HepG2 (cell line): ENCODE measurements around the gene POU2F2. TPM values are rescaled to one million over a fixed set of nuclear protein-coding genes. Genes with fewer than 3 reads are reported as not detected.
A peak's percentile ranks its signal among the peaks of the same experiment; 100 is the strongest.

Source experiments
- DMTF1 ChIP-seq: sonication (generic); formaldehyde crosslinking; IDR thresholded peaks from 2 replicates; pipeline ENCODE4 v1.4.0; 2020; ENCODE audit warnings: mild to moderate bottlenecking, missing genetic modification reagents
- HES4 ChIP-seq: sonication (generic); formaldehyde crosslinking; IDR thresholded peaks from 2 replicates; pipeline ENCODE4 v1.9.0; 2021; ENCODE audit warnings: mild to moderate bottlenecking, missing genetic modification reagents, borderline replicate concordance
- KAT2B ChIP-seq: fragments of 150-350 bp; IDR thresholded peaks from 2 replicates; pipeline ENCODE4 v1.6.1; 2014; ENCODE audit warnings: low read depth, low read length, borderline replicate concordance
- KAT8 ChIP-seq: IDR thresholded peaks from 2 replicates; pipeline ENCODE4 v1.6.1; 2016; ENCODE audit warnings: missing genetic modification reagents, missing compliant biosample characterization
- KLF6 ChIP-seq: IDR thresholded peaks from 2 replicates; pipeline ENCODE4 v1.8.0; 2016; ENCODE audit warnings: missing biosample characterization, missing genetic modification reagents
- MAX ChIP-seq: IDR thresholded peaks from 2 replicates; pipeline ENCODE4 v1.6.1; 2012; ENCODE audit warnings: inconsistent platforms
- MTA1 ChIP-seq: sonication (generic); formaldehyde crosslinking; IDR thresholded peaks from 2 replicates; pipeline ENCODE4 v1.4.0; 2020; ENCODE audit warnings: missing genetic modification reagents, mild to moderate bottlenecking, borderline replicate concordance
- POLR2G ChIP-seq: fragments of 200-400 bp; formaldehyde crosslinking; IDR thresholded peaks from 2 replicates; pipeline ENCODE4 v1.6.1; 2018; ENCODE audit warnings: mild to moderate bottlenecking, low read depth, low read length, moderate library complexity
- REST ChIP-seq, 2 experiments: IDR thresholded peaks; 2 replicates each; pipeline ENCODE4 v1.6.1; 2011 to 2012; ENCODE audit warnings: low read length in 2 of 2, borderline replicate concordance in 1 of 2, low read depth in 1 of 2, mild to moderate bottlenecking in 1 of 2, moderate library complexity in 1 of 2
- UBTF ChIP-seq: sonication (generic); formaldehyde crosslinking; IDR thresholded peaks from 2 replicates; pipeline ENCODE4 v1.4.0; 2020; ENCODE audit warnings: mild to moderate bottlenecking, missing genetic modification reagents
- ZNF430 ChIP-seq: sonication (generic); formaldehyde crosslinking; IDR thresholded peaks from 2 replicates; pipeline ENCODE4 v1.9.0; 2021; ENCODE audit warnings: mild to moderate bottlenecking, missing genetic modification reagents
- ZNF530 ChIP-seq: sonication (generic); formaldehyde crosslinking; IDR thresholded peaks from 2 replicates; pipeline ENCODE4 v1.5.0; 2020; ENCODE audit warnings: low read depth, mild to moderate bottlenecking, missing genetic modification reagents
- ZNF614 ChIP-seq: IDR thresholded peaks from 2 replicates; pipeline ENCODE4 v1.6.1; 2018; ENCODE audit warnings: missing biosample characterization, missing genetic modification reagents, inconsistent platforms, borderline replicate concordance
- ZNF710 ChIP-seq: sonication (generic); formaldehyde crosslinking; IDR thresholded peaks from 2 replicates; pipeline ENCODE4 v1.5.0; 2020; ENCODE audit warnings: mild to moderate bottlenecking, missing genetic modification reagents, borderline replicate concordance
- ZXDC ChIP-seq: sonication (generic); formaldehyde crosslinking; IDR thresholded peaks from 2 replicates; pipeline ENCODE4 v1.5.0; 2020; ENCODE audit warnings: mild to moderate bottlenecking, missing genetic modification reagents
- polyA plus RNA-seq, 8 experiments: library from polyadenylated mRNA; depleted of rRNA in 3 of 8; stranded (reverse) in 7 of 8; unstranded in 1 of 8; fragments of >200 nt; fragmentation: Illumina TruSeq in 4 of 8; extraction: Trizol in 4 of 8; gene quantifications; 2 replicates each; pipeline versions ENCODE4 v1.2.1 to v1.2.3, GENCODE V29; 2011 to 2016; ENCODE audit warnings: low read depth in 4 of 8, missing spikeins in 1 of 8, mixed read lengths in 1 of 8; ENCODE audit not compliant: insufficient read depth in 1 of 8
- total RNA-seq, 5 experiments: library from RNA; depleted of rRNA; stranded (reverse); fragments of >200 nt; fragmentation: Illumina TruSeq; extraction: Trizol; gene quantifications; 2 replicates each; pipeline ENCODE4 v1.2.3, GENCODE V29; 2016; ENCODE audit warnings: low read depth in 1 of 5

Gene POU2F2
- total and polyA plus RNA-seq, 2 of the 13 experiments (the other 11 are each of a cell fraction or from before 2014, with no cell fraction given): 0.09 to 0.17 TPM

- TF ChIP-seq POLR2G (no peak), MTA1 (CRISPR knock-in tag) (no peak), KAT2B (no peak), KAT8 (CRISPR knock-in tag) (no peak), ZNF530 (CRISPR knock-in tag) (no peak), REST (IDR thresholded peaks at IDR 0.05; ENCODE audit: borderline replicate concordance in 1 of 2, low read depth in 1 of 2, low read length in 2 of 2) (no peak), KLF6 (CRISPR knock-in tag) (no peak), ZXDC (CRISPR knock-in tag) (no peak), ZNF430 (CRISPR knock-in tag) (no peak), ZNF710 (CRISPR knock-in tag) (no peak), DMTF1 (no peak), UBTF (CRISPR knock-in tag) (no peak), ZNF614 (no peak), MAX (peak; percentile 29; the same call in 1 of the 2 replicates), HES4 (CRISPR knock-in tag) (no peak)
Measured at GRCh38 chr19:42132851-42133528, 744 bp upstream of the POU2F2 start (continued).
